Mammary epithelial cell (primary cell): Measurements from ENCODE around the gene PCED1A.

ENCODE experiments used
- CTCF ChIP-seq, 2 donors: IDR thresholded peaks in 1 of 2; conservative IDR thresholded peaks in 1 of 2; 2 replicates each; pipeline ENCODE4 v1.5.1; 2011 to 2012; ENCODE audit warnings: inconsistent platforms in 2 of 2, low read length in 2 of 2, mild to moderate bottlenecking in 2 of 2, control low read depth in 1 of 2, low read depth in 1 of 2; ENCODE audit not compliant: insufficient read depth in 1 of 2; ENCODE audit errors: extremely low read depth in 1 of 2
- EZH2 ChIP-seq: IDR thresholded peaks from 2 replicates; pipeline ENCODE4 v1.6.1; 2012; ENCODE audit warnings: low read length, inconsistent platforms, borderline replicate concordance

- no peak for TF ChIP-seq CTCF (conservative IDR thresholded peaks at IDR 0.05 in 1 of 2, IDR thresholded peaks at IDR 0.05 in 1 of 2; ENCODE audit: extremely low read depth in 1 of 2, insufficient read depth in 1 of 2, low read depth in 1 of 2, low read length in 2 of 2)
- TF ChIP-seq EZH2 = peak; percentile 100
Measured at GRCh38 chr20:2799688-2800520, 40.6 kb downstream of the PCED1A start.
